Esophagus squamous epithelium (tissue), 4 donors: ENCODE data around the gene TRIM40.

Experiments used
- CTCF ChIP-seq, 6 experiments: fragments of 450-650 bp in 4 of 6; fragments of 200-600 bp in 2 of 6; sonication (generic) in 2 of 6; IDR thresholded peaks; one replicate each; pipeline ENCODE4 v1.5.1; 2016 to 2019; ENCODE audit warnings: antibody characterized with exemption in 6 of 6, mild to moderate bottlenecking in 4 of 6, moderate library complexity in 4 of 6
- POLR2A ChIP-seq, 4 donors: fragments of 450-650 bp; IDR thresholded peaks; one replicate each; pipeline ENCODE4 v1.6.1; 2017; ENCODE audit warnings: antibody characterized with exemption in 4 of 4, mild to moderate bottlenecking in 4 of 4, moderate library complexity in 3 of 4

GRCh38 chr6:30142665-30143064, 6.7 kb downstream of the TRIM40 start:
- TF ChIP-seq CTCF (IDR thresholded peaks at IDR 0.05) (no peak), POLR2A (IDR thresholded peaks at IDR 0.05) (no peak)
